Measurements from ENCODE around the gene GAS1.
A peak's percentile ranks its signal among the peaks of the same experiment; 100 is the strongest.

Gene GAS1, protein sequence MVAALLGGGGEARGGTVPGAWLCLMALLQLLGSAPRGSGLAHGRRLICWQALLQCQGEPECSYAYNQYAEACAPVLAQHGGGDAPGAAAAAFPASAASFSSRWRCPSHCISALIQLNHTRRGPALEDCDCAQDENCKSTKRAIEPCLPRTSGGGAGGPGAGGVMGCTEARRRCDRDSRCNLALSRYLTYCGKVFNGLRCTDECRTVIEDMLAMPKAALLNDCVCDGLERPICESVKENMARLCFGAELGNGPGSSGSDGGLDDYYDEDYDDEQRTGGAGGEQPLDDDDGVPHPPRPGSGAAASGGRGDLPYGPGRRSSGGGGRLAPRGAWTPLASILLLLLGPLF

DNA sequence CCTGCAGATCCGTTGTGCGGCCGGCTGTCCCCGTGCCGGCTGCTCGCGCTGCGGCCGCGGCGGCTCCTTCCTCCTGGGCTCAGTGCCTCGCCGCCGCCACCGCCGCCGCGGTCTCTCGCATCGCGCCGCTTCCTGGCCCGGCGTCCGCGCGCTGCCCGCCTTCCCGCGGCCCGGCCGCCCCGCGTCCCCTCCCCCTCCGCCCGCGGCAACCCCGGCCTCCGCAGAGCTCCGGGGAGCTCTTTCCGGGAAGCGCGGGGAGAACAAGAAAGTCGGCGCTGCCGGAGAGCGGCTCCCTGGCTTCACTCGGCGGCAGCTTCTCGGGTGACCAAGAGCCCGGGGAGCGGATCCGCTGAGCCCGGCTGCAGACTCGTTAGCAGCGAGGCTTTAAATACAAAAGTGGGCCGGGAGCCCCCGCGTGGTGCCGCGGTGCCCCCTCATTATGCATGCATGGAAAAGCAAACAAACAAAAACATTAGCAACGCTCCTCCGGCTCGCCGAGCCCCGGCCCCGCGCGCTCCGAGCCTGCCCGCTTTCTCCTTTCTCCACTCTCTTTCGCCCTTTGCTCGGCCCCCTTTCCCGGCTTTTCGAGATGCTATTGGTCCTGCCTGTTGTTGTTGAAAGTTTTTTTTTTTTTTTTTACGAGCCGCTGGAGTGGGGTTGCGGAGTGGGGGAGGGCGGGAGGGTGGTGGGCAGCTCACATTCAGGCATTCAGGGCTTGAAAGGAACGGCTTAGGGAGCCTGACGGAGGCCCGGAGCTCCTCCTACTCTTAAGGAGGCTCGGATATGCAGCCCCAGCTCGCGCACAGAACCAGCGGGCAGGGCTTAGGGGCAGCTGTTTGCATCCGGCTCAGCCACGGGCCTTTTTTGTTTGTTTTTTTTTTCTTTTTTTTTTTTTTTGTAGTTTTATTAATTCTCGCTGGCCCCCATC is at the start of gene GAS1:
Gene GAS1 (minus strand): TSS at position 361 of the 928 bp plus-strand sequence. CDS start 727 bp downstream, outside the sequence.
- peak; percentile 55 for DNase-seq

DNA sequence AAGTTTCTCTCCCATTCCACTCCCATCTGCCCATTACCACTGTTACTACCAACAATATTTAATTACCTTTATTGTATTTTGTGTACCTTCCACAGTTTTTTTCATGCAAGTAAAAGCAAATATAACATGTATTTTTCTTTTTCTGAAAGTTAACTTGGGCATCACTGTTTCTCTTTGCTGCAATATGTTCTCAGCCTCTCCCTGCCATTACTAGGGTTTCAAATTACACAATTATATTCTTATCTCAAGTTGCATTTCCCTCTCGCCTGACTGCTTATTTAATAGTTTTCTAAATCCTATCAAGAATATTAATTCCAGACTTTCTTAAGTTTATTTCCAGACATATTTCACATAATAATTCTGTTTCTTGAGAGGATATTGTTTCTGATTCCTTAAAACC is 46.9 kb upstream of the GAS1 start:
- DNase-seq, result no peak

DNA sequence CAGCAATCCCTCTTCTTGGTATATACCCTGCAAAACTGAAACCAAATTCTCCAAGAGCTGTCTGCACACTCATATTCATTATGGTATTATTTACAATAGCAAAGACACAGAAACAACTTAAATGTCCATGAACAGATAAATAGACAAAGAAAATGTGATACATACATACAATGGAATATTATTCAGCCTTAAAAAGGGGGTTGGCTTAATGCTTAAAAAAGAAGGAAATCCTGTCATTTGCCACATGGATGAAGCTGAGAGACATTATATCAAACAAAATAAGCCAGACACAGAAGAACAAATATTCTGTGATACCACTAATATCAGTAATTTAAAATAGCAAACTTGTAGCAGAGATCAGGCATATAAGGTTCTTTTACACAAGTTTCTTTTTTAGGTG is 46.5 kb upstream of the GAS1 start:
- no peak for DNase-seq

DNA sequence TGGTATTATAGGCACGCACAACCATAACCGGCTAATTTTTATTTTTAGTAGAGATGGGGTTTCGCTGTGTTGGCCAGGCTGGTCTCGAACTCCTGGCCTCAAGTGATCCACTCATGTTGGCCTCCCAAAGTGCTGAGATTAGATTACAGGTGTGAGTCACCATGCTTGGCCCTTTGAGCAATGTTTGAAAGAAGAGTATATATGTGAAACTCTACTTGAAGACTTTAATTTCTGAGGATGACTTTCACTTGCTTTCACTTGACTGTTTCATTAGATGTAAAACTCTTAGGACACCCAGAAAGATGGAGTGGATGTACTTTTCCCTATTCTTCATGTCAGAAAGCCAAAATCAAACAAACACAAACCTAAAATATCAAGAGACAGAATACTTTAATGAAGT is 43.8 kb upstream of the GAS1 start:
- no peak for DNase-seq

DNA sequence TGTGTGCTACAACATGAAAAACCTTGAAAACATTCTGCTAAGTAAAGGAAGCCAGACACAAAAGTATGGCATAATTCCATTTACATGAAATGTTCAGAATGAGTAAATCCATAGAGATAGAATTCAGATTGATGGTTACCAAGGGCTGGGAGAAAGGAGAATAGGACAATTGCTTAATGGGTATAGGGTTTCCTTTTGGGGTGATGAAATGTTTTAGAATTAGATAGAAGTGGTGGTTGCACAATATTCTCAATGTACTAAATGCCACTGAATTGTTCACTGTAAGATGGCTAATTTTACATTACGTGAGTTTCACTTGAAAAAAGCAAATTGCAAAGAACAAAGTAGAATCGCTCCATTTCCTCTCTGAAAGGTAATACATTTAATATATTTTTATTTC is 43.0 kb upstream of the GAS1 start:
- no peak for DNase-seq

DNA sequence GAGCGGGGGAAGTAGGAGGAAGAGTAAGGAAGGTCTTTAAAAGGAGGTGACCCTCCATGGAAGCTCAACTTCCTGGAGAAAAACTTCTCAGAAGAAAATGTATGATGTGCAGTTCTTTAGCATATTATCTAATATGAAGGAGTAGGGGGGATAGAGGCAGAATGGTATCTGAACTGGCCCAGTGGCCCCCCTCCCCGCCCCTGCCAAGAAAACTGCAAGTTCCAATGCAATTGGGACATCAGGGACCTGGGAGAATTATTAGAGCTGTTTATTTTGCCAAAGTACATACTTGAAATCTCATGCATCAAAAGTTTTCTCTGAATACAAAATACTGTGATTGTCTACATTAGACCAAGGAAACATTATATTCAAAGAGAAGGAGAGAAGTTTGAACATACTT is 40.6 kb upstream of the GAS1 start:
- DNase-seq, result no peak

DNA sequence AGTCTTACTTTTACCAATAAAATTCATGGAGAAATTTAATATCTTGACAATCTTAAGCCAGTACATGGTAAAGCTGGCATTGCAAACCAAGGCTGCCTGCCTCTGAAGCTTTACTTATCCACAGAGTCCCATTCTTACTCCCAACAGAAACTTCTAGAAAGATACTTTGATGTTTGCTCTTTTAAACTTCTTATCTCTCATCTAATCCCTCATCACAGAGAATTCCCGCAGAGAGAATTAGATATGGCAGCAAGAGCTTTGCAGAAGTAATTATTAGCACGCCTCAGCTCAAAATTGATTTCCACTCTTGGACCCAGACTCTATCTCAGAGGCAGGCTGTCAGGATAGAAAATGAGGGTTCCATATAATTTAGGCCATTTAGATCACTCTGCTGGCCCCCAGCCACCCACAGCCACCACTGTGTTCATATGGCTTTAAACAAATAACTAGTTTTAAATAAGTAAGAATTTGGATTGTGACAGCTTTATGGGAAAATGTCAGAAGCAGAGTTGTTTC is 37.9 kb upstream of the GAS1 start:
- no peak for DNase-seq

DNA sequence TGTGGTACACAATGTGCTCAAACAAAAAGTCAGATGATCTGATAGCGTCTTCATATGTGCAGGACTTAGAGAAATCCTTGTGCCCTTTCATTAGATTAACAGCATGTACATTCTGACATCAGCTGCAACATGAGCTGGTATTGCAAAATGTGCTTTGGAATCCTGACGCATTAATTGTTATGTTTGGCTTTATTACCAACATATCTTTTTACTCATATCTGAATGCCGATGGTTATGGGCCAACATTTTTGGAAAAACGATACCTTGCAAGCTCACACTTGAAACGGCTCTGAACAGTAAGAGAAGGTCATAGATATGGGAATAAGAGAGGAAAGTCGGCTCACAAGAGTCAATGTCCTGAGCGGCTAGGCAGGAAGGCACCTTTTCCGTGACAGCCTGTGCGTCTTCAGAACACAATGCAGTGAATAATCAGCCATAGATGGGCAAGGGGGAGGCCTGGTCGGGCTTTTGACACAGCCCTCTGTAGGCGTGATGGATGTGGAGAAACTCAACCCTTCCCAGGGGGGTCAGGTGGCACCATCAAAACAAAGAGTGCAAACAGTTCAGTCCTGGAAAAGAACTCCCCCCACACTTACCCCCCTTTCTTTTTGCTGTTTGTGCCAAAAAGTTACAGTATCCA is 36.4 kb upstream of the GAS1 start:
- no peak for DNase-seq

DNA sequence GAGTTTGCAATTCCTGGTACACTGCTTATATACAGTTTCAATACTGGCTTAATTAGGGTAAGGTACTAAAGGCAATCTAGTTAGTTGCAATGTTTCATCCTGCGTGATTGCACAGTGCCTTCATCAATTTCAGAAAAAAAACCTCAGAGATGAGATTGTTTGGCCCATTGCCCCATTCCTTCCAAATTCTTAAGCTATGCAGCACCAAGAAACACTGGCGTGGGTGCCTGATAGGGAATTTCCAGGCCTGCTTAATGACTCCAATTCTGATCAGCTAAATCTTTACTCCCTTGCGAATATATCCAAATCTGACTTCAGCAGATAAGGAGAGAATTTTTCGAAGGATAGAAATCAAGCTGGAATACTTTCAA is 35.9 kb upstream of the GAS1 start:
- no peak for DNase-seq

DNA sequence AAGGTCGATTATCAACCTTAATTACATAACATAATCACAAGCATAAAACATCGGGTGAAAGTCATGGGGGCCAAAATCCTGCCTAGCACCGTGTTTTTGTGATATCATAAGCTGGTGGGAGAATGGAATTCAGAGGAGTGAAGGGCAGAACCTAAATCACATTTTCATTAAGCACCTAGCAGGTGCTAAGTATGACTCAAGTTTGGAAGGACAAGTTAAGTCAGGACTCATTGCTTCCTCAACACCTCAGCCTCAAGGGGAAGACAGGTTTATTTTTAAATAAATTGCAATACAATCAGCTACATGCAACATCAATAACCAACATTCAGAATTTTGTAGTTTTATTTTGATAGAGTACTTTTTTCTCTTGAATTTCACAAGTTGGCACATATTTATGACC is 33.5 kb upstream of the GAS1 start:
- no peak for DNase-seq

DNA sequence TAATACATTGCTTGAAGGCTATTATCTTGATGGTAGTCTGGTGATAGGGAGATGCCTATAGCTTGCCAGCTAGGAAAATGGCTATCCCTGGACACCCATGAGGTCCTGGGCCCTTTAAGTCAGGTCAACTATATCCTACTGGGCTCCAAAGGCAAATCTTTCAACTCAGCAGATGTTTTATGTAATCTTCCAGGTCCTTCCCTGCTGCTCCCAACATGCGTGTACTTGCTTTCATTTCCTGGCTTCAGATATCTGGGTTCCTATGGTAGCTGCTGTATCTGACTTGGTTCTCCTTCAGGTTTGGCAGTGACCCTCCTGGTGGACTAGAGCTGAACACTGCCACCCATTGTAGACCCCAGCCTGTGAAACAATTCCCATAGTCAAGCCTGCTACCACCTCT is 32.4 kb upstream of the GAS1 start:
- DNase-seq, result no peak

DNA sequence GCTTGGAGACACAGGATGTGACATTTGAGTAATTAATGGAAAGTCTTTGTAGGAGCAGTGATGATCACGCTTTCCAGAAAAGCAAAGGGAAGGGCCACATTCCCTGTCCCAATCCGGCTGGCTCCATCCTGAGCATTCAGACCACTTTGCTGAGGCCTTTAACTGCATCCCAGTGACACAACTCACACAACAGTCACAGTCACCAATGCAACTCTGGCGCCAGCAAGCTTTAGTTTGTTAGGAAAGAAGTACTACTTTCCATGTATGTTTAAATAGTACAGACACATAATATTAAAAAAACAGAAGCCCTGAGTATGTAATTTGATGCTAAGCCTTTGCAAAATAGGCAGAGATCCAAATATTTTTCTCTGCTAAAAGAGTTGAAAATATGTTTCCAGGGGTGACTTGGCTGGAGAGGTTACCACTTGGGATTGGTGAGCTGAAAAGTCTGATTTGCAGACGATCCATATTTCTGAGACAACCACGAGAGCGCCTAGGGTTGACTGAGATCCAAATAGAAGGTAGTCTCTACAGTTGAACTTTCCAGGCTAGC is 31.7 kb upstream of the GAS1 start:
- no peak for DNase-seq

DNA sequence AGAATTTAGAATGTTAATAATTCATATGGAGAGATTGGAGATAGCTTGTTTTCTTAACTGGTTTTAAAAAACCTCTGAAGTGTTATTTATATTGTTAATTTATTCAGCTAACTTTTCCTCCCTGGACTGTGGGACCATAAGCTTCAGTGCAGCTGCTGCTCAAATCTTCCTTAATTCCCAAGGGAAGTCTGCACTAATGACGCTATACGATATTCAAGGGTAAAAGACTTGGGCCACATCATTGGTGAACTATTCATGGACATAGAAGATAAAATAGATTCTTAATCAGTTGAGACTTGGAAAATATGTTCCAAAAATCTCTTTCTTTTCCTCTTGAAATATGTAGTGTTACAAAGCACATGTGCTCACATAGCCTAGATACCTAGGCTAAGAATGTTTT is 31.1 kb upstream of the GAS1 start:
- no peak for DNase-seq

DNA sequence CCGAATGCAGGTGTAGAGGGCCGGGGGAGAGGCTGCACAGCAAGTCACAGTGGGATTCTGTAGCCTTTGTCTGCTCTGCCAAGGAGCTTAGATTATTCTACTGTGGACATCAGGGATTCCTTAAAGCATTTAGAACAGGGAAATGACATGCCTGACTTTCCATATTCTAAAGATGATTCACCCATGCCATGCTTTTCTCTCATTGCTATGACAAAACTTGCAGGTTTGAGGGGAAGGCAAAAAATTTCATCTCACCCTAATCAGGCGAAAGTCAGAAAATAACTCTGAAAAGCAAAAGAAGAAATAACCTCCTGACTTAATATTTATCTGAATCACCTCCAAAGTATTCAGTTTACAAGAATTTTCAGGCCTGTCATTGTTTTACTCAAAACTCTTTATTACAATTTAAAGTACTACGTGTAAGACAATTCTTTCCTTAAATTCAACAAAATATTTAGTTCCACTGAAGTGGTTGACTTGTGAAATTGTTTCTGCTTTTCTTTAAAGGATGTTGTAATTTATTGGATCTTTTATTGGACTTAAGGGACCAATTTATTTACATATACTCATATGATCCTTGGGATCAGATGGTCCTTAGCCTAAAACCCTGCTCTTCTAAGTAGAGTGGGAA is 30.0 kb upstream of the GAS1 start:
- no peak for DNase-seq

DNA sequence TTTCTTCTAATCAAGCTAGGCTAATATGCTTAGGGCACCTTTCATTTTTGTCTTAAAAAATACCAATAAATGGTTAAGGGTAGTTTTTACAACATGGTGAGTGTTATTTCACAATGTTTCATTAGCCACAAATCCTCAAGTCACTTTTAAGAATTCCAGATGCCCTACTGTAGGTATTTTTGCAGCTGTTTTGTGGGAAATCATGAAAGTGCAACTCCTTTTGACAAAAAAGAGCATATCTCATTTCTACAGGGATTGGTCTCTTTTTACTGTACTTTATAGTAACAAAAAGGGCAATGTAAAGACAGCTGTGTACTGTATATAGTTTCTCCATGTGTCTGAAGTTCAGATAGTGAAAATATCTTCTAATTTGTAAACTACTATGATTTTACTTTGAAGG is 28.3 kb upstream of the GAS1 start:
- no peak for DNase-seq

DNA sequence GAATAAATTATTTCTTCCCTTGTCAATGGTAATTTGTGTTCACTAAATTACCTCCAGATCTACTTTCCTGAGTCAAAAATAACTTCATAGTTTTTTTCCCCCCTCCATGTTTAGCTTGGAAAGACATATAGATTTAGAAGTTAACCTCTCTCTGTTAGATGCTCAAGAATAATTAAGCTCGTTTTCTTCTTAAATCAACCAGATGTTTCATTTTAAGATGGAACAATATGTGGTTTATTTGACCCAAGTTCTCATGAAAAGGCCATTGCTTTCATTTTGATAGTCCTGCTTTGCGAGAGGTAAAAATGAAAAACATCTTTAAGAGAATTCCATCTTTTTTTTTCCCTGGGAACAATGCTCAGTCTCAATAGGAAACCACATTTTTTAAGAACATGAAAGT is 27.7 kb upstream of the GAS1 start:
- no peak for DNase-seq

DNA sequence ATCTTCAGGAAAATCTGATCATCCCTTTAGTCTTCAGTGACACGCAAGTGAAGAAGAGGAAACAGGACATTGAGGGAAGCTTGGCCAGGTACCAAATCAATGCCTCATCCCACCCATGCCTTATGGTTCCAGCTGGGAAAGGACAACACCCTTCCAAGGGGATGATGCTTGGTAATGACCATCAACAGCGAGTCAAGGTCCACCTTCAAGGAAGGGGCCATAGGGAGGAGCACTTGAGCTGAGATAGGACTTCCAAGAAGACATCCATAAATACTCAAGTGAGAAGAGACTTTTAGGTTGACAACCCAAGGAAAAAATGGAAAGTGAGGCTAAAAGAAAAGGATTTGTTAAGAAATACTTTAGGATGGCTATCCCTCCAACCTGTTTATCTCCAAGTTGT is 27.1 kb upstream of the GAS1 start:
- DNase-seq, result no peak

DNA sequence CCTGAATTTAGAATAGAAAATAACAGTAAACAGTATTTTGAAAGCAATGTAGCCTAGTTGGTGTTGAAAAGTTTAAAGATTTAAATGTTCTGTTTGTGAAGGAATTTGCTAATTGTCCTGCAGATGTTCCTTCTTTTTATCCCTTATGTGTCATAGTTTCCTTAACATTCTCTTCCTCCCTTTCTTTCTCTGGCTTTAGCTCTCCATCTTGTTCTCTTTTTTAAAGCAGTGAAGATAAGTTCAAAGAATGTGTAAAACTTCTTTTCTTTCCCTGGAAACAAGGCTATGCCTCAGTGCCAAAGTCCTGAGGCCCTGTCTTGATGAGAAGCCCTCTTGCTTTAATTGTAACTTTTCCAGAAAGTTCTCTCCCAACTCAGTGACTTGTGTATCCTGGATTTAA is 24.4 kb upstream of the GAS1 start:
- no peak for DNase-seq

DNA sequence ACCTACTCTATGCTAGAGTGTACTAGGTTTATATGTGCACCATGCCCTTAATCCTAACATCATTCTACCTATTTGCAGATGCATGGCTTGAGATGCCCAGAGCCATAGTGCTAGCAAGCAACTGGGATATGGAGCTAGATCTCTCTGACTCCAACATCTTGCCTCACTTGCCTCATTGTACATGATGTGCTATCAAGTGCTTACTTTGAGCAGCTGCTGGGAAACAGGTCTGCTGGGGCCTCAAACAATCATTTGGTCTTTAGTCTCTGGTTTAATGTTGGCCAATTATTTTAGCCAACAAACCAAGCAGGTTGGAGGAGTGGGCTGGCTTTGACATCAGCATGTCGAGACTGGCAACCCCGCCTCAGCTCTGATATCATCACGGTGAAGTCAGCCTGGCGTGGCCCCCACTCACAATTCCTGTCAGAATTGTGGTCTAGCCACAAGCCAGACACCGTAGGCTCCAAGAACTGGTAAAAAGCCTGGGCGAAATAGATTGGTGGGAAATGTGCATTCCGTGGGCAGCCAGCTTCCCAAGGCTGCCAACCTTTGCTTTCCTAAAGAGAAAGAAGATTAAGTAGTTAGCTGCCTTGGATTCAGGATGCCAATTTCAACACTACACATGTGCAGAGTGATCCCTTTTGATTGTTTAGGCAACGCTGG is 21.1 kb upstream of the GAS1 start:
- DNase-seq, result no peak

DNA sequence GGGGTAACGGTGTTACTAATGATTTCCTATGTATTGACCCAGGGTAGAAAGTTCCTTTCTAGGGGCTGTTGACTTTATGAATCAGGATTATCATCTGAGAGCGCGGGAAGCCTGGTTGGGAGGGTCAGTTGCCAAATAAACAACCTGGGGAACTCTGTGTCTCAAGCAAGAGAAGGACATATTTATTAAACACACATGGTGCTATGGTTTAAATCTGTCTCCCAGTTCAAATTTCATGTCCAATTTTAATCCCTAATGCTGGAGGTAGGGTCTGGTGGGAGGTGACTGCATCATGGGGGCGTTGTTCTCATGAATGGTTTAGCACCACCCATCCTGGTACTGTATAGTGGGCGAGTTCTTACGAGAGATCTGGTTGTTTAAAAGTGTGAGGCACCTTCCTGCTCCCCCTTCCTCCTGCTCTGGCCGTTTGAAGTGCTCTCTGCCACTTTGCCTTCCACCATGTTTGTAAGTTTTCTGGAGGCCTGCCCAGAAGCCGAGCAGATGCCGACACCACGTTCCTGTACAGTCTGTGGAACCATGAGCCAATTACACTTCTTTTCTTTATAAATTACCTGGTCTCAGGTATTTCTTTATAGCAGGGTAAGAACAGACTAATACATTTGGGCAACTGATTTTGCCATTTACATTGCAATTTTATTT is 19.7 kb upstream of the GAS1 start:
- no peak for DNase-seq

DNA sequence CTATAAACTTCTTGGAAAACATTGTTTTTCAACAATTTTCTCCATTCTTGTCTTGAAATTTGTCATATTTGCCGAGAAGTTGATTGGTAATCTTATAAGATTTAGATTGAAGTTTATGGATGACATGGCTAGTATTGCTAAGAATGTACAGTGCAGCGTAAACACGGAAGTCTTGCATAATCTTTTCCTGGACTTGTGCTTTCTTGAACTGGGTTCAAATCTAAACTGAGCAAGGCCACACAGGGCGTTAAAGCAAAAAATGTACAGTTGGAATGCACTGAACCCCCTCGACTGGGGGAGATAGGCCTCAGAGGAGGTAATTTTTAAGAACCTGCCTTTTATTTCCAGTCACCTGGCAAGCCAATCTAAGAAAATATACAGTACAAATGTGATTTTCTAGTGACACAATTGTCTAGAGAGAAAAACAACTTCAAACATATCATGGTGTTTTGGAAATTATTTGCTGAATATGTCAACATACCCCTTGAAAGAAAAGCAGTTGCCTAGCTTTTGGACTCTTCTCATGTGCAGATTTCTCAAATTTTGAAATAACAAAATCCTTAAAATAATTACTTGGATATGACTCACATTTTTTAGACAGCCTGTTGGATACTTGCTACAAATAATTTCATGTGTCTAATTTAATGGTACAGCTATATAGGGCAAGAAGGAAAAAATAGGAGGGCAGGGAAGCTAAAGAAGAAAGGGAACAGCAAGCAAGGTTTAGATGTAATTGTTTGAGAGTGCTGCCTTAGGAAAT is 18.5 kb upstream of the GAS1 start:
- DNase-seq, result no peak
